Mesenchymal stem cell (in vitro differentiated cells and primary cell): ENCODE results near the gene GART. TPM values are rescaled to one million over a fixed set of nuclear protein-coding genes. Genes with fewer than 3 reads are reported as not detected.
A peak's percentile ranks its signal among the peaks of the same experiment; 100 is the strongest.

Experiments
- DNase-seq: peaks from one replicate; pipeline ENCODE4 v3.0.0-alpha.2; 2013
- H2AFZ ChIP-seq: one replicate; pipeline ENCODE4 v1.6.1; 2013; ENCODE audit warnings: low read depth, mild to moderate bottlenecking, control low read depth, inconsistent platforms, low read length, moderate library complexity
- H2AK5ac ChIP-seq: 2 replicates; pipeline ENCODE4 v1.6.1; 2013; ENCODE audit warnings: low read length, moderate library complexity, mild to moderate bottlenecking, inconsistent platforms; ENCODE audit not compliant: severe bottlenecking
- H2BK120ac ChIP-seq: one replicate; pipeline ENCODE4 v1.6.1; 2013; ENCODE audit warnings: low read depth, mild to moderate bottlenecking, inconsistent platforms, low read length, moderate library complexity
- H2BK12ac ChIP-seq, 2 experiments: one replicate each; pipeline ENCODE4 v1.6.1; 2013; ENCODE audit warnings: inconsistent platforms in 2 of 2, low read length in 2 of 2, mild to moderate bottlenecking in 2 of 2, moderate library complexity in 2 of 2, control low read depth in 1 of 2
- H2BK15ac ChIP-seq: one replicate; pipeline ENCODE4 v1.6.1; 2013; ENCODE audit warnings: mild to moderate bottlenecking, low read depth, inconsistent platforms; ENCODE audit not compliant: poor library complexity, severe bottlenecking
- H2BK5ac ChIP-seq: 2 replicates; pipeline ENCODE4 v1.6.1; 2013; ENCODE audit warnings: low read depth, mild to moderate bottlenecking, low read length, control low read depth, inconsistent platforms; ENCODE audit not compliant: poor library complexity, severe bottlenecking
- H3K14ac ChIP-seq, 2 experiments: one replicate each; pipeline ENCODE4 v1.6.1; 2013; ENCODE audit warnings: inconsistent platforms in 2 of 2, low read length in 2 of 2, control low read depth in 1 of 2, mild to moderate bottlenecking in 1 of 2, moderate library complexity in 1 of 2
- H3K18ac ChIP-seq, 2 experiments: one replicate each; pipeline ENCODE4 v1.6.1; 2013; ENCODE audit warnings: inconsistent platforms in 2 of 2, low read length in 2 of 2, control low read depth in 1 of 2, low read depth in 1 of 2, mild to moderate bottlenecking in 1 of 2
- H3K23ac ChIP-seq, 2 experiments: one replicate each; pipeline ENCODE4 v1.6.1; 2013; ENCODE audit warnings: inconsistent platforms in 2 of 2, low read length in 2 of 2, mild to moderate bottlenecking in 2 of 2, moderate library complexity in 2 of 2, control low read depth in 1 of 2
- H3K27ac ChIP-seq: 2 replicates; pipeline ENCODE4 v1.5.1; 2013; ENCODE audit warnings: mild to moderate bottlenecking, moderate library complexity, low read length, control low read depth, inconsistent platforms; ENCODE audit not compliant: poor library complexity, severe bottlenecking
- H3K27me3 ChIP-seq, 2 experiments: 2 replicates each; pipeline versions ENCODE4 v1.6.1 to v1.7.0; 2013; ENCODE audit warnings: low read length in 2 of 2, mild to moderate bottlenecking in 2 of 2, moderate library complexity in 2 of 2, control low read depth in 1 of 2, inconsistent platforms in 1 of 2; ENCODE audit not compliant: control insufficient read depth in 1 of 2, insufficient read depth in 1 of 2
- H3K36me3 ChIP-seq, 2 experiments: 2 replicates each; pipeline versions ENCODE4 v1.6.1 to v1.7.0; 2013; ENCODE audit warnings: low read length in 2 of 2, control low read depth in 1 of 2, inconsistent platforms in 1 of 2, low read depth in 1 of 2, mild to moderate bottlenecking in 1 of 2; ENCODE audit not compliant: insufficient read depth in 2 of 2, control insufficient read depth in 1 of 2
- H3K4ac ChIP-seq, 2 experiments: one replicate each; pipeline ENCODE4 v1.6.1; 2013; ENCODE audit warnings: inconsistent platforms in 2 of 2, low read length in 2 of 2, mild to moderate bottlenecking in 2 of 2, moderate library complexity in 2 of 2, control low read depth in 1 of 2, low read depth in 1 of 2
- H3K4me1 ChIP-seq: 2 replicates; pipeline ENCODE4 v1.6.1; 2013; ENCODE audit warnings: low read depth, low read length, control low read depth; ENCODE audit not compliant: control insufficient read depth, insufficient read depth
- H3K4me2 ChIP-seq: 2 replicates; pipeline ENCODE4 v1.6.1; 2013; ENCODE audit warnings: low read length, mild to moderate bottlenecking, inconsistent platforms; ENCODE audit not compliant: poor library complexity, severe bottlenecking
- H3K4me3 ChIP-seq, 2 experiments: 2 replicates each; pipeline versions ENCODE4 v1.5.1 to v1.7.0; 2013; ENCODE audit warnings: low read length in 2 of 2, mild to moderate bottlenecking in 2 of 2, control low read depth in 1 of 2, low read depth in 1 of 2; ENCODE audit not compliant: insufficient read depth in 1 of 2
- H3K79me1 ChIP-seq: replicated peaks from 2 replicates; pipeline ENCODE4 v1.6.1; 2013; ENCODE audit warnings: mild to moderate bottlenecking, control low read depth, low read length, inconsistent platforms; ENCODE audit not compliant: poor library complexity, severe bottlenecking
- H3K9ac ChIP-seq: 2 replicates; pipeline ENCODE4 v1.7.0; 2013; ENCODE audit warnings: mild to moderate bottlenecking, low read length, moderate library complexity
- H3K9me3 ChIP-seq: 2 replicates; pipeline ENCODE4 v1.7.0; 2013; ENCODE audit warnings: mild to moderate bottlenecking, low read length; ENCODE audit not compliant: control insufficient read depth
- H4K8ac ChIP-seq: one replicate; pipeline ENCODE4 v1.6.1; 2013; ENCODE audit warnings: inconsistent platforms, mild to moderate bottlenecking, low read length, moderate library complexity
- H4K91ac ChIP-seq: one replicate; pipeline ENCODE4 v1.6.1; 2013; ENCODE audit warnings: mild to moderate bottlenecking, low read length, inconsistent platforms
- WGBS: methylation state at CpG from one replicate; pipeline ENCODE4 v1.1.7; 2013; ENCODE audit warnings: mixed read lengths; 5-methylcytosine and 5-hydroxymethylcytosine counted together
- polyA plus RNA-seq, 2 experiments: library from polyadenylated mRNA; stranded (reverse); fragments of 200-250 nt; gene quantifications; one replicate each; pipeline ENCODE4 v1.2.3, GENCODE V29; 2013

The GART gene
- 37.6 TPM for polyA plus RNA-seq (2013, experiment 1 of 2)
- polyA plus RNA-seq (2013, experiment 2 of 2), result 37.6 TPM

DNA sequence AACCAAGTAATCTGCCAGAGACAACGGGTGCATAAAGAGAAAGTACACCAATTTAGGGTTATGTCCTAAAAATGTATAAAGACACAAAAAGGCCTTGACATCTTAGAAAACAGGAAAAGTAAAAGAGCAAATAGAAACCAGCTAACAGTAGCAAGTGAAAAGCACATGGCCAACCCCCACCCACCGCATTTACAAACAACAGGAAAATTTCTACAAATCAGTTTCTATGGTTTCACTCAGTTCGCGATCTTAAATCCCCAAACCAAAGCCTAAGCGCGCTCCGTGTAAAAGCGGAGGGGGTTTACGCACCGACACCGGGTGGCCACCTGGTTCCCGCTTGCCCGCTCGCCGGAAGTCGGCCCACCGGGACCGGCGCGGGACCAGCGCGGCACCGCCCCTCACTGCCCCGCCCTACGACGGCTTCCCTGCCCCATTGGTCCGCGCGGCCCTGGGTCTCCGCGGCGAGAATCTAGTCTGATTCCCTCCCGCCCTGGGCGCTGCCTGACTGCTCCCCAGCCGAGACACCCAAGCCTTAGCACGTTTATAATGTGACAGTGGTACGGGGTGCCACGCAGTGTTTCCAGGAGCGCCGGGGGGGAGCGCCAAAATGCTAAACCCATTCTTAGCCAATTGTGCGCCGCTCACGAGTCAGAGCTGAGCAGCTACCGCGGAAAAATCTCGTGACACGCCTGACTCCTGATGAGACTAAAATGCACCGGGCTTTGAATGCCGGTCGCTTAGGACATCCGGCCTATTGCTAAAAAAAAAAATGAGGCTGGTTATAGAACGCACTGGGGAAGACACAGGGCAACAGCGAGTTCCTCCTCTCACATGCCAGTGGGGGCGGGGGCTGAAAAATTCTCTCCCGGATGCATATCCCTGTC is at the start of gene GART:
Gene GART, minus strand, starts transcription at position 362 of the 884 bp plus-strand sequence. CDS start 2,802 bp downstream, outside the sequence.
- Histone ChIP-seq H3K23ac (peak within 1 kb of the TSS in 1 of 2 experiments; percentile 70), H3K4me3 (peak within 1 kb of the TSS; percentile 73 to 98), H3K4me2 (peak within 1 kb of the TSS; percentile 82), H2BK5ac (peak within 1 kb of the TSS; percentile 96), H3K4ac (peak within 1 kb of the TSS; percentile 85 to 99), H3K4me1 (peaks cover 3% of the 10 kb centered on the region), H3K9me3 (no peaks in the 10 kb centered on the region), H4K8ac (peak within 1 kb of the TSS; percentile 90), H3K14ac (peak within 1 kb of the TSS in 1 of 2 experiments; percentile 86), H3K9ac (peak within 1 kb of the TSS; percentile 100), H4K91ac (peak within 1 kb of the TSS; percentile 58), H3K36me3 (peaks cover 8 to 29% of the 10 kb centered on the region in 2 experiments), H2AK5ac (peak within 1 kb of the TSS; percentile 69), H2BK12ac (peak within 1 kb of the TSS in 1 of 2 experiments; percentile 49), H2AFZ (peak within 1 kb of the TSS; percentile 53), H3K18ac (peak within 1 kb of the TSS; percentile 83 to 89), H2BK15ac (no peak within 1 kb of the TSS), H3K79me1 (peaks cover 2% of the 10 kb centered on the region), H3K27me3 (no peaks in the 10 kb centered on the region), H3K27ac (peak within 1 kb of the TSS; percentile 98), H2BK120ac (no peak within 1 kb of the TSS)
- DNase-seq, result peak; percentile 88
- WGBS, result under 1% methylated on average over 55 of the region's 56 CpGs

DNA sequence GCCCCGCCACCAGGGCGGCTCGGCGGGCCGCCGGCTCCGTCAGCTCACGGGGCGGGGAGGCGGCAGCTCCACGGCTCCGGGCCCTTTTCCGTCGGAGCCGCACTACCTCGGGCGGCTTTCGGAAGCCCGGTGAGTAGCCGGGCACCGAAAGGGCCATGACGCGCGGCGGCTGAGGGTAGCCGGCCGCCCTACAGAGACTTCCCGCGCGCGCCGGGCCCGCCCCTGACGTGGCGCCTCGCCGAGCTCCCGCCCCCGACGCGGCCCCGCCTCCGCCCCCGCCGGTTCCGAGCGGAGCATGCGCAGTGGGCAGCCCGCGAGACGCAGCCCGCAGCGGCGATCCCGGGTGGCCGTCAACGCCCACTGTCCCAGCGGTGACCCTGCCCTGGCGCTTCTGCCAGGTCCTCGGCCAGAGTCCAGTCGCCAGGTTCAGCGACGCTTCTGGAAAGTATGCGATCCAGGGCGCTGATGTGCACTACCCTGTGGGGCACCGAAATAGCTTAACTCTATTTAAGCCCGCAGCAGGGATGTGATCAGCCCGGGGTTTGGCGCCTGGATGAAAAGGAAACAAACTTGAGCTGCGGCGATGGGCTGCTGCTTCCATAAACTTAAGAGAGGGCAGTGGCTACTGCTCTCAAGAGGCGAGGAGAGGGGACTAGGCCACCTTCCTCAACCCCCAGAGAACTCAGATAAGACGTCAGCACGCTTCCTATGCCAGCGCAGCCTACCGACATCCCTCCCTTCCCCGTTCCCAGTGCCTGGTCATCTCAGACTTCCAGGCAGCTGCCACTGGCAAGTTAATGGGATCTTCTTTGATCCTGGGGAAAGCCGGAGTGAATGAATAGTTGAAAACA is 46.8 kb upstream of the GART start, which contains the start of gene DONSON:
Gene DONSON, minus strand, starts transcription at position 200 of the 851 bp plus-strand sequence. Its CDS starts 43 bp downstream, at position 157.
- H3K23ac ChIP-seq, result peak within 1 kb of the TSS; percentile 89 to 96
- peaks cover 15% of the 10 kb centered on the region for H3K79me1 ChIP-seq
- no peaks in the 10 kb centered on the region for H3K9me3 ChIP-seq
- peak within 1 kb of the TSS; percentile 90 for H2BK15ac ChIP-seq
- peak within 1 kb of the TSS; percentile 68 for H3K27ac ChIP-seq
- peaks cover 0 to 31% of the 10 kb centered on the region in 2 experiments for H3K36me3 ChIP-seq
- H2BK12ac ChIP-seq, result no peak within 1 kb of the TSS
- no peaks in the 10 kb centered on the region for H3K27me3 ChIP-seq
- peak within 1 kb of the TSS; percentile 92 for H3K9ac ChIP-seq
- under 1% methylated on average over 55 of the region's 78 CpGs for WGBS
- peak within 1 kb of the TSS; percentile 96 for H3K4me2 ChIP-seq
- H3K18ac ChIP-seq, result peak within 1 kb of the TSS; percentile 80 to 86
- peak; percentile 82 for DNase-seq
- peak within 1 kb of the TSS; percentile 61 for H4K91ac ChIP-seq
- peak within 1 kb of the TSS in 1 of 2 experiments; percentile 95 for H3K14ac ChIP-seq
- peak within 1 kb of the TSS; percentile 81 for H2AFZ ChIP-seq
- peak within 1 kb of the TSS; percentile 57 for H2BK5ac ChIP-seq
- peak within 1 kb of the TSS; percentile 92 for H3K4me3 ChIP-seq
- peak within 1 kb of the TSS; percentile 73 for H2BK120ac ChIP-seq
- peak within 1 kb of the TSS; percentile 35 to 79 for H3K4ac ChIP-seq
- no peak within 1 kb of the TSS for H2AK5ac ChIP-seq
- H3K4me1 ChIP-seq, result peaks cover 3% of the 10 kb centered on the region
- peak within 1 kb of the TSS; percentile 50 for H4K8ac ChIP-seq

GRCh38 chr21:33587792-33588484 is 46.0 kb upstream of the GART start:
- Histone ChIP-seq H2AFZ (peak overlapping the region; percentile 81), H2BK120ac (peak overlapping the region; percentile 73), H3K23ac (peak overlapping the region; percentile 89 to 96), H2AK5ac (no peak overlapping the region), H4K91ac (peak overlapping the region; percentile 61), H4K8ac (peak overlapping the region; percentile 50), H3K79me1 (peaks cover 15% of the 10 kb centered on the region), H3K4me3 (peak overlapping the region; percentile 92), H3K4ac (peak overlapping the region; percentile 35 to 79), H3K36me3 (peaks cover 0 to 31% of the 10 kb centered on the region in 2 experiments), H3K27ac (no peak overlapping the region), H3K27me3 (no peaks in the 10 kb centered on the region), H2BK15ac (peak overlapping the region; percentile 90), H3K9me3 (no peaks in the 10 kb centered on the region), H2BK5ac (peak overlapping the region; percentile 57), H3K4me2 (peak overlapping the region; percentile 96), H3K4me1 (peaks cover 3% of the 10 kb centered on the region), H3K9ac (peak overlapping the region; percentile 92), H2BK12ac (no peak overlapping the region), H3K14ac (peak overlapping the region in 1 of 2 experiments; percentile 86), H3K18ac (peak overlapping the region; percentile 68 to 86)
- WGBS, result 2% methylated on average over 39 of the region's 57 CpGs
- peak; percentile 52 for DNase-seq
